ENCODE data around the gene ZMAT5. TPM values are rescaled to one million over a fixed set of nuclear protein-coding genes. Genes with fewer than 3 reads are reported as not detected.

Gene ZMAT5
- total and polyA plus RNA-seq, 9 of the 15 experiments (the other 6 are each of a cell fraction or from before 2014, with no cell fraction given), result 2.0 to 25.2 (median 11.9) TPM

DNA sequence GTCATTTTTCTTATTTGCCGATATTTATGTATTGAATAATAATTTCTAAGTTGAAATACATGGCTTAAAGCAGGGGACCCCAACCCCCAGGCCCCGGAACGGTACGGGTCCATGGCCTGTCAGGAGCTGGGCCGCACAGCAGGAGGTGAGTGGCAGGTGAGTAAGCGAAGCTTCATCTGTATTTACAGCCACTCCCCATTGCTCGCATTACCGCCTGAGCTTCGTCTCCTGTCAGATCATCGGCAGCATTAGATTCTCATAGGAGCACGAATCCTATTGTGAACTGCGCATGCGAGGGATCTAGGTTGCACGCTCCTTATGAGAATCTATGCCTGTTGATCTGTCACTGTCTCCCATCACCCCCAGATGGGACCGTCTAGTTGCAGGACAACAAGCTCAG, 4.5 kb downstream of the ZMAT5 start:
- in situ Hi-C loops (cut with MboI), result no loop called here
- no peak overlapping the region for H3K9ac ChIP-seq (ENCODE audit: insufficient read depth in 1 of 2, low read depth in 2 of 2, low read length in 2 of 2)
- intact Hi-C loops (cut with micrococcal nuclease), result no loop called here
- no peaks in the 10 kb centered on the region for H3K9me1 ChIP-seq (ENCODE audit: control insufficient read depth, insufficient read depth, low read length)
- no peak overlapping the region for H3K4me2 ChIP-seq (ENCODE audit: insufficient read depth, low read length)
- POLR2A ChIA-PET, result interaction anchor here (1.0 kb wide), 1 partner anchor 11 kb away, joined by 3 read pairs; no protein-coding TSS in a partner anchor
- H3K4me1 ChIP-seq (replicated peaks in 1 of 2; ENCODE audit: control insufficient read depth in 2 of 2, insufficient read depth in 2 of 2, low read length in 2 of 2), result peaks cover 0 to 6% of the 10 kb centered on the region in 2 experiments; a peak in 2 of 5 replicates
- H4K20me1 ChIP-seq (replicated peaks; ENCODE audit: control insufficient read depth, insufficient read depth, low read length), result no peaks in the 10 kb centered on the region
- no peak overlapping the region for H3K27ac ChIP-seq (ENCODE audit: extremely low read depth, low read depth, low read length)
- no peaks in the 10 kb centered on the region for H3K9me3 ChIP-seq (replicated peaks; ENCODE audit: control insufficient read depth, insufficient read depth, low read depth, low read length)
- WGBS (ENCODE audit: insufficient coverage, low coverage, missing lambda C conversion rate), result 57% methylated on average over 15 of the region's 15 CpGs
- no peaks in the 10 kb centered on the region for H3K36me3 ChIP-seq (ENCODE audit: control insufficient read depth, insufficient read depth, low read length)
- CTCF ChIA-PET (ENCODE audit: low intra/inter-chr PET ratio), result no interaction called here
- H2AFZ ChIP-seq (ENCODE audit: low read depth, low read length), result no peak overlapping the region
- no peak overlapping the region for H3K4me3 ChIP-seq
- TF ChIP-seq STAG1 (CRISPR knock-in tag; IDR thresholded peaks at IDR 0.05; ENCODE audit: borderline replicate concordance) (no peak), ZNF77 (CRISPR knock-in tag; IDR thresholded peaks at IDR 0.05) (no peak), ZNF175 (CRISPR knock-in tag; IDR thresholded peaks at IDR 0.05; ENCODE audit: low read depth) (no peak), MAFK (IDR thresholded peaks at IDR 0.05; ENCODE audit: low read length) (no peak), HNRNPK (IDR thresholded peaks at IDR 0.05; ENCODE audit: low read depth, low read length, poor library complexity, severe bottlenecking) (no peak), NR4A1 (CRISPR knock-in tag; IDR thresholded peaks at IDR 0.05) (no peak), NR4A1 (tag; IDR thresholded peaks at IDR 0.05) (no peak)
- TF ChIP-seq, protein P1, sequence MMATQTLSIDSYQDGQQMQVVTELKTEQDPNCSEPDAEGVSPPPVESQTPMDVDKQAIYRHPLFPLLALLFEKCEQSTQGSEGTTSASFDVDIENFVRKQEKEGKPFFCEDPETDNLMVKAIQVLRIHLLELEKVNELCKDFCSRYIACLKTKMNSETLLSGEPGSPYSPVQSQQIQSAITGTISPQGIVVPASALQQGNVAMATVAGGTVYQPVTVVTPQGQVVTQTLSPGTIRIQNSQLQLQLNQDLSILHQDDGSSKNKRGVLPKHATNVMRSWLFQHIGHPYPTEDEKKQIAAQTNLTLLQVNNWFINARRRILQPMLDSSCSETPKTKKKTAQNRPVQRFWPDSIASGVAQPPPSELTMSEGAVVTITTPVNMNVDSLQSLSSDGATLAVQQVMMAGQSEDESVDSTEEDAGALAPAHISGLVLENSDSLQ (IDR thresholded peaks at IDR 0.05), result peak; percentile 42; the same call in 1 of the 2 replicates
- TF ChIP-seq, protein P2, sequence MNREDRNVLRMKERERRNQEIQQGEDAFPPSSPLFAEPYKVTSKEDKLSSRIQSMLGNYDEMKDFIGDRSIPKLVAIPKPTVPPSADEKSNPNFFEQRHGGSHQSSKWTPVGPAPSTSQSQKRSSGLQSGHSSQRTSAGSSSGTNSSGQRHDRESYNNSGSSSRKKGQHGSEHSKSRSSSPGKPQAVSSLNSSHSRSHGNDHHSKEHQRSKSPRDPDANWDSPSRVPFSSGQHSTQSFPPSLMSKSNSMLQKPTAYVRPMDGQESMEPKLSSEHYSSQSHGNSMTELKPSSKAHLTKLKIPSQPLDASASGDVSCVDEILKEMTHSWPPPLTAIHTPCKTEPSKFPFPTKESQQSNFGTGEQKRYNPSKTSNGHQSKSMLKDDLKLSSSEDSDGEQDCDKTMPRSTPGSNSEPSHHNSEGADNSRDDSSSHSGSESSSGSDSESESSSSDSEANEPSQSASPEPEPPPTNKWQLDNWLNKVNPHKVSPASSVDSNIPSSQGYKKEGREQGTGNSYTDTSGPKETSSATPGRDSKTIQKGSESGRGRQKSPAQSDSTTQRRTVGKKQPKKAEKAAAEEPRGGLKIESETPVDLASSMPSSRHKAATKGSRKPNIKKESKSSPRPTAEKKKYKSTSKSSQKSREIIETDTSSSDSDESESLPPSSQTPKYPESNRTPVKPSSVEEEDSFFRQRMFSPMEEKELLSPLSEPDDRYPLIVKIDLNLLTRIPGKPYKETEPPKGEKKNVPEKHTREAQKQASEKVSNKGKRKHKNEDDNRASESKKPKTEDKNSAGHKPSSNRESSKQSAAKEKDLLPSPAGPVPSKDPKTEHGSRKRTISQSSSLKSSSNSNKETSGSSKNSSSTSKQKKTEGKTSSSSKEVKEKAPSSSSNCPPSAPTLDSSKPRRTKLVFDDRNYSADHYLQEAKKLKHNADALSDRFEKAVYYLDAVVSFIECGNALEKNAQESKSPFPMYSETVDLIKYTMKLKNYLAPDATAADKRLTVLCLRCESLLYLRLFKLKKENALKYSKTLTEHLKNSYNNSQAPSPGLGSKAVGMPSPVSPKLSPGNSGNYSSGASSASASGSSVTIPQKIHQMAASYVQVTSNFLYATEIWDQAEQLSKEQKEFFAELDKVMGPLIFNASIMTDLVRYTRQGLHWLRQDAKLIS (CRISPR knock-in tag; IDR thresholded peaks at IDR 0.05), result no peak
- TF ChIP-seq, protein P3, sequence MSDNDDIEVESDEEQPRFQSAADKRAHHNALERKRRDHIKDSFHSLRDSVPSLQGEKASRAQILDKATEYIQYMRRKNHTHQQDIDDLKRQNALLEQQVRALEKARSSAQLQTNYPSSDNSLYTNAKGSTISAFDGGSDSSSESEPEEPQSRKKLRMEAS (CRISPR knock-in tag; IDR thresholded peaks at IDR 0.05), result no peak
- DNase-seq (ENCODE audit: extremely low read depth in 1 of 4, low spot score in 3 of 4), result no peak
- ATAC-seq, result no peak
- no peaks in the 10 kb centered on the region for H3K27me3 ChIP-seq (ENCODE audit: control insufficient read depth in 2 of 2, insufficient read depth in 2 of 2, low read length in 2 of 2)
- FAIRE-seq, result no peak
- H3K79me2 ChIP-seq (ENCODE audit: control insufficient read depth, insufficient read depth, low read length), result peaks cover 12% of the 10 kb centered on the region
- BruUV-seq (replicated peaks), result no TSS peak
